ENCODE data around the gene CXCL16.

The CXCL16 gene

GRCh38 chr17:4739122-4740024 lies at the start of gene CXCL16, which contains the start of gene ZMYND15:
CXCL16 (minus strand) TSS chr17:4739928; CDS start chr17:4739339, 589 bp downstream.
ZMYND15 (plus strand) TSS chr17:4739833; CDS start chr17:4740549, 716 bp downstream.
- DNase-seq (ENCODE audit: low spot score) = peak; percentile 80

DNA sequence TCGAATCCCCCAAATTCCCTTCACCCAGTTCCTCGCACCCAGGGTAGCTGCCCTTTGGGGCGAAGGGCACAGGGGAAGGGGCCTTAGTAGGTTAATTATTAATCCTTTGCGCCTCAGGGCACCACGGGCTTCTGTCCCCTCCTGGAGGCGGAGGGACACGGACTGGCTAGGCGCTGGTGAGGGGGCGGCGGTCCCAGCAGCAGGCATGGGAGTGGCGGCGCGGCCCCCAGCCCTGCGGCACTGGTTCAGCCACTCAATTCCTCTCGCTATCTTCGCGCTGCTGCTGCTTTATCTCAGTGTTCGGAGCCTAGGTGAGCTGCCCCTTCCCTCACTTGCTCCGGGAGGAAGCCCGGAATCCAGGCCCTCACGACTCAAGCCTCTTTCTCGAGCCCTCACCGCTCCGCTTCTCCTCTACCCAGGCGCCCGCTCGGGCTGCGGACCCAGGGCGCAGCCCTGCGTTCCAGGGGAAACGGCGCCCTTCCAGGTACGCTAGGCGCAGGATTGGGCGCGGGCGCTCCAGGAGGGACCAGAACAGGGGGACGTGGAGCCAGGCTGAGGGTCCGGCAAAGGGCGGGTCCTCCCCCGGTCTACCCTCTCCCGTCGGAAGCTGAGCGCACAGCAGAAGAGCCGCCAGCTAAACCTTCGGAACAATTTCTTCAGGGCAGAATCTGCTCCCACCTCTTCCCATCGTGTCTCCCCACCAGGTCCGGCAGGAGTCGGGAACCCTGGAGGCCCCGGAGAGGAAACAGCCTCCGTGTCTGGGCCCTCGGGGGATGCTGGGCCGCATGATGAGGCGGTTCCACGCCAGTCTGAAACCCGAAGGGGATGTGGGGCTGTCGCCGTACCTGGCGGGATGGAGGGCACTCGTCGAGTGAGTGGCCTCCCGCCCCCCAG lies 49.3 kb upstream of the CXCL16 start, which contains the start of gene GLTPD2:
TSS of gene GLTPD2 (plus strand) at position 158 of the 894 bp plus-strand sequence. CDS start at position 206, 48 bp downstream.
- DNase-seq (ENCODE audit: low spot score) = no peak

DNA sequence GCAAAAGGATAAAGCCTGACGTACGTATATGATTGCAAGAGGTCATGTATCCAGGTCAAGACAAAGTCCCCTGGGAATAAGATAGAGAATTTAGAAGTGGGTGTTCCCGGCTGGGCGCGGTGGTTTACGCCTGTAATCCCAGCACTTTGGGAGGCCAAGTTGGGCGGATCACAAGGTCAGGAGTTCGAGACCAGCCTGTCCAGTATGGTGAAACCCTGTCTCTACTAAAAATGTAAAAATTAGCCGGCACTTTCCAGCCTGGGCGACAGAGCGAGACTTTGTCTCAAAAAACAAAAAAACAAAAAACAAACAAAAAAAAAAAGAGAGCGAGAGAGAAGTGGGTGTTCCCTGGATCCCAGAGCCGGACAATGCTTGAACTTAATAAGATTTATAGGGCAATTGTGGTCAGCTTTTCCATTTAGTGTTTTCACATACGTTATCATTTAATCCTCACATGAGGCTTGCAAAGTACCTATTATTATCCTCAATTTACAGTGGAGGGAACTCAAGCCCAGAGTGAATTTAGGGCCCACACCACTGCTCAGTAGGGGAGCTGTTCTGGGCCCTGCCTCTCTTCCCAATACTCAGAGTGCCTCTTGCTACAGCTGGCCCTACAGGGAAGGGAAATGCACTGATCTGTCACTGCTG lies 48.6 kb upstream of the CXCL16 start:
- DNase-seq (ENCODE audit: low spot score) = no peak

DNA sequence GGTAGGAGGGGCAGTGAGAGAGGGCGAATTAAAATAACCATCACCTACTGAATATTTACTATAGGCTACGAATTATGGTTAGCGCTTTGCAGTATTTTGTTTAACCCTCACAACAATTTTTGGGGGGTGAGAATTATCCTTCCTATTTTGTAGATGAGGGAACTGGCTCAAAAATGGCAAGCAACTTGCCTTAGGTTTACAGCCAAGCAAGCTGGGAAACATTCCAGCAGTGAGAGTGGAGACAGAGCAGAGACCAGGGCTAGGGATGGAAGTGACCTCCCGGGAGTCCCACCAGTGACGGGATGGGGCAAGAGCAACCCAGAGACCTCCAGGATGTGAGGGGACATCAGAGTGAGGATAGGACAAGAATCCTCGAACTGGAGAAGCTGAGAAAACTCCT lies 46.8 kb upstream of the CXCL16 start:
- no peak for DNase-seq (ENCODE audit: low spot score)

DNA sequence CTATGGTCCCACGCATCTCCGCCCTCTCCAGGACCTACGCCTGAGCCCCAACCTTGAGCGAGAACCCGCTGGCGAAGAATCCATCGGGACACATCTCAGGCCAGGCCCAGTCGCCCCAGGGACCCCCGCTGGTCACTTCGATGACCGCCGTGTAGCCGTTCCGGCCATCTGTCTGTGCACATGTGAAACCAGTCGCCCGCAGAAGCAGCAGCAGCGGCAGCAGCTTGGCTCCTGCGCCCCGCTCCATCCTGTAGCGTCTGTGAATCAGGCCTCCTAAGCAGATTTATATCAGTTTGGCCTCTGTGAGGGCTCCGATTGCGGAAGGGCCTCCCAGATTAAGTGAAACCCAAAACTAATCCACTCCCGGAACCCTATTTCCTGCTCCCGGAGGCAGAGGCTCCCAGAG lies 46.4 kb upstream of the CXCL16 start, which contains the start of gene VMO1:
TSS of gene VMO1 (minus strand) at position 259 of the 406 bp plus-strand sequence. CDS start at position 247, 12 bp downstream.
- DNase-seq (ENCODE audit: low spot score) = no peak

GRCh38 chr17:4785311-4786105 lies 45.8 kb upstream of the CXCL16 start:
- DNase-seq (ENCODE audit: low spot score) = no peak

DNA sequence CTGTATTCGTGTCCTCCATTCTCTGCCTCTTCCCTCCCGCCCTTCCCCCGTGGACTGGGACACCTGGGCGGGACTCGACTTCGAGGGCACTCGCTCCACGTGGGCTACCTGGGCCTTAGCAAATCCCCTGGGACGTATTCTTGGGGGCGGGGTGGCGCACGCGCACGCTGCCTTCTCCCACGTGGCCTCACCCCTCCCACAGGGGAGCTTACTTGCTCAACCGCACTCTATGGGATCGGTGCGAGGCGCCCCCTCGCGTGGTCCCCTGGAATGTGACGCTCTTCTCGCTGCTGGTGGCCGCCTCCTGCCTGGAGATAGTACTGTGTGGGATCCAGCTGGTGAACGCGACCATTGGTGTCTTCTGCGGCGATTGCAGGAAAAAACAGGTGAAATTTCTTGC lies 42.9 kb upstream of the CXCL16 start:
- no peak for DNase-seq (ENCODE audit: low spot score)

- DNase-seq (ENCODE audit: low spot score) = no peak
These were observed 40.7 kb upstream of the CXCL16 start for GRCh38 chr17:4780325-4780955.

- no peak for DNase-seq (ENCODE audit: low spot score)
These were observed 38.4 kb upstream of the CXCL16 start for GRCh38 chr17:4777969-4778760.

GRCh38 chr17:4772235-4772613 lies 32.5 kb upstream of the CXCL16 start:
- DNase-seq (ENCODE audit: low spot score) = no peak

DNA sequence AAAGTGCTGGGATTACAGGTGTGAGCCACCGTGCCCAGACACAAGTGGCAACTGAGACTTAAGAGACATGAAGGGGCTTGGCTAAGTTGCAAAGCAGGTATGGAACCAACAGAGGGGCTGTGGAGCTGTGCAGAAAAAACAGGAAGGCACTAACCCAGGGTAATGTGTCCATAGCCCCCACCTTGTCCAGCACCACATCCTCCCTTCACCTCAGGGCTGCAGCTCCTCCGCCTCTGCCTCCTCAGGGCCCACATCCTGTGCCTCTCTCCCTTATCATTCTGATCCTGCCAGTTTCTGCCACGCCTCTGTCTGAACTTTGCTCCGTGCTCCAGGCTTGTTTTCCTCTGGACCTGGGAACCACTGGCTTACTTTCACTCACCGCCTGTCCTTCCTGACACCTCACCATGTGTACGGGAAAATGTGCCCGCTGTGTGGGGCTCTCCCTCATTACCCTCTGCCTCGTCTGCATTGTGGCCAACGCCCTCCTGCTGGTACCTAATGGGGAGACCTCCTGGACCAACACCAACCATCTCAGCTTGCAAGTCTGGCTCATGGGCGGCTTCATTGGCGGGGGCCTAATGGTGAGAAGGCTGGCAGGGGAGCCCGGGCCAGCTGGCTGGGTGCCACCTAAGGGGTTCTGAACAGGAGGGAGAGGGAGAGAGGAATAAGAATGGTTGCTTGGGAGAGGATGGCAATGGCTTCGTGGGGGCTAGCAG lies 31.9 kb upstream of the CXCL16 start, which contains the start of gene TM4SF5:
TSS of gene TM4SF5 (plus strand) at position 368 of the 716 bp plus-strand sequence. CDS start at position 405, 37 bp downstream.
- no peak for DNase-seq (ENCODE audit: low spot score)

- no peak for DNase-seq (ENCODE audit: low spot score)
These were observed 29.9 kb upstream of the CXCL16 start for GRCh38 chr17:4769628-4770027.

GRCh38 chr17:4768298-4768697 lies 28.6 kb upstream of the CXCL16 start:
- no peak for DNase-seq (ENCODE audit: low spot score)

DNA sequence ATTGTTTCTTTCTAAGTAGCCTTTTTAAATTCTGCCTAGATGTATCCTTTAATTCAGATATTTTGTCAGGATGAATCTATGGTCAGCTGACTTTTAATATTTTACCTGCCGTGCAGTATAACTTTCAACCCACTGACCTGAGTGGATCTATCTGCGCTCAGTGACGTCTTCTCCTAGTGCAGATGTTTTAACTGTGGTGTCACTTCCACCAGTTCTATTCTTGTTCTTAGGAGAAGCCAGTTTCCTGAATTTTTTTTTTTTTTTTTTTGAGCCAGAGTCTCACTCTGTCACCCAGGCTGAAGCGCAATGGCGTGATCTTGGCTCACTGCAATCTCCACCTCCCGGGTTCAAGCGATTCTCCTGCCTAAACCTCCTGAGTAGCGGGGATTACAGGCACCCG lies 27.0 kb upstream of the CXCL16 start:
- no peak for DNase-seq (ENCODE audit: low spot score)

DNA sequence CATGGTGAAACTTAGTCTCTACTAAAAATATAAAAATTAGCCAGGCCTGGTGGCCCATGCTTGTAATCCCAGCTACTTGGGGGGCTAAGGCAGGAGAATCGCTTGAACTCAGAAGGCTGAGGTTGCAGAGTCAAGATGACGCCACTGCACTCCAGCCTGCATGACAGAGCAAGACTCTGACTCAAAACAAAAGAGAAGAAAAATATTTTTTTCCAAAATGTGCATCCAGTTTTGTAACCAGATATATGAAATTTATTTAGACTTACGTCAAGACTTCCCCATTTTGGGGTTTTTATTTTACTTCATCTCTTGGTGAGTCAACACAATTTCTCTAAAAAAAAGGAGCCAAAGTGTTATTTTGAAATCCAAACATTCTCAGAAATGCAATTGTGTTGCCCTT lies 26.5 kb upstream of the CXCL16 start:
- no peak for DNase-seq (ENCODE audit: low spot score)

GRCh38 chr17:4764595-4764994 lies 24.9 kb upstream of the CXCL16 start:
- no peak for DNase-seq (ENCODE audit: low spot score)

- DNase-seq (ENCODE audit: low spot score) = no peak
These were observed 20.1 kb upstream of the CXCL16 start for GRCh38 chr17:4759776-4760236.

DNA sequence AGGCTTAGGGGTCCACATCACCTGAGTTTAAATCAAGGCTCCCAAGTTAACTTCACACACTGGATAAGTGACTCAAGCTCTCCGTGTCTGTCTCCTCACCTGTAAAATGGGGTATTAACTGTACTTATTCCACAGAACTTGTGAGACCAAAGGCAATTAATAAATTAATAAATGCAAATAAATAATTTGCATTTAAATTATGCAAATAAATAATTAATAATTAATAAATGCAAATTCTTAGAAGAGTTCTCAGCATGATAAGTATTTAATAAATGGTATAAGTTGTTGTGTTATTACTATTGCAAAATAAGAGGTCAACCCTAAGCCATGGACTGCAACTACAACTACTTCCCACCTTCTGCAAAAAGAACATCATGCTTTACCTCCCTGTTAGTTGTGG lies 13.7 kb upstream of the CXCL16 start:
- DNase-seq (ENCODE audit: low spot score) = no peak

DNA sequence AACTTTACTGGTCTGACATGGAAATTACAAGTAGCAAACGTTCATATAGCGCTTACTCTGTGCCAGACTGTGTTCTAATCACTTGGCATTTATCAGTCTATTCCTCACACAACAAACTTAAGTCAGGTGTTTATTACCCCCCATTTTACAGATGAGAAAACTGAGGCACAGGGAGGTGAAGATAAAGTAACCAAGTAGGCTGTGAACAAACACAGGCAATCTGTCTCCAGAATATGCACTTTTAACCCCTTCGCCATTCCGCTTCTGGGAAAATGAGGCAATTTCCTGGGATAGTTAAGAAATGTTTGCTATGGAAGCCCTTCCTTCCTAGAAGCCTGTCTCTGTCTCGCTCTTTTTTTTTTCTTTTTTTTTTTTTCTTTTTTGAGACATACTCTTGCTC lies 12.2 kb upstream of the CXCL16 start:
- DNase-seq (ENCODE audit: low spot score) = no peak

All from hepatic stellate cell (primary cell).